Coronary artery (tissue), 2 donors: ENCODE data around the gene TUBGCP4.

Experiments used
- DNase-seq: peaks from one replicate; pipeline ENCODE4 v3.0.0-alpha.2; 2017; ENCODE audit warnings: low spot score
- H3K27ac ChIP-seq, 2 donors: fragments of 200-600 bp; sonication (generic); one replicate each; pipeline ENCODE4 v1.5.1; 2016 to 2019
- H3K4me3 ChIP-seq: fragments of 200-600 bp; sonication (generic); 2 replicates; pipeline ENCODE4 v1.5.1; 2016; ENCODE audit warnings: mild to moderate bottlenecking, moderate library complexity
- TF ChIP-seq, protein P1 (sequence below): fragments of 200-600 bp; sonication (generic); IDR thresholded peaks from one replicate; pipeline ENCODE4 v1.5.1; 2019; ENCODE audit warnings: antibody characterized with exemption

Gene TUBGCP4

DNA sequence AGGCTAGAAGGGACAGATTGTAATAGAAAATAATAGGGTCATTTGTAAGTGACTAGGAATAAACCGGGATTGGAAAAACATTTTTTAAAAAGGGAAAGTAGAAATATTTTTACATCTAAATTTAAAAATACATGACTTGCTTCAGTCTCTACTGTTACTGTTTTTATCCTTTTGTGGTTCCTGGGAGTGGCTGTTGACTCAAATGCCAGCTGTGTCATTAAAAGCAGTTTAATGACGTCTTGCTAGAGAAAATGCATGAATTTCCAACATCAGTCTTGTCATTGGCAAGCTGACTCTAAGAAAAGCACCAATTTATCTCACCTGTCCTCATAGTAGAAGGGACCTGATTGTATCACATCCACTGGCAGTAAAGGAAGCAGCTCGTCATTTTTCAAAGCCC lies 23.8 kb upstream of the TUBGCP4 start:
- Histone ChIP-seq H3K27ac (peak overlapping the region in 1 of 2 donors; percentile 11), H3K4me3 (no peak overlapping the region)
- no peak for DNase-seq
- TF ChIP-seq, protein P1, sequence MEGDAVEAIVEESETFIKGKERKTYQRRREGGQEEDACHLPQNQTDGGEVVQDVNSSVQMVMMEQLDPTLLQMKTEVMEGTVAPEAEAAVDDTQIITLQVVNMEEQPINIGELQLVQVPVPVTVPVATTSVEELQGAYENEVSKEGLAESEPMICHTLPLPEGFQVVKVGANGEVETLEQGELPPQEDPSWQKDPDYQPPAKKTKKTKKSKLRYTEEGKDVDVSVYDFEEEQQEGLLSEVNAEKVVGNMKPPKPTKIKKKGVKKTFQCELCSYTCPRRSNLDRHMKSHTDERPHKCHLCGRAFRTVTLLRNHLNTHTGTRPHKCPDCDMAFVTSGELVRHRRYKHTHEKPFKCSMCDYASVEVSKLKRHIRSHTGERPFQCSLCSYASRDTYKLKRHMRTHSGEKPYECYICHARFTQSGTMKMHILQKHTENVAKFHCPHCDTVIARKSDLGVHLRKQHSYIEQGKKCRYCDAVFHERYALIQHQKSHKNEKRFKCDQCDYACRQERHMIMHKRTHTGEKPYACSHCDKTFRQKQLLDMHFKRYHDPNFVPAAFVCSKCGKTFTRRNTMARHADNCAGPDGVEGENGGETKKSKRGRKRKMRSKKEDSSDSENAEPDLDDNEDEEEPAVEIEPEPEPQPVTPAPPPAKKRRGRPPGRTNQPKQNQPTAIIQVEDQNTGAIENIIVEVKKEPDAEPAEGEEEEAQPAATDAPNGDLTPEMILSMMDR: no peak

DNA sequence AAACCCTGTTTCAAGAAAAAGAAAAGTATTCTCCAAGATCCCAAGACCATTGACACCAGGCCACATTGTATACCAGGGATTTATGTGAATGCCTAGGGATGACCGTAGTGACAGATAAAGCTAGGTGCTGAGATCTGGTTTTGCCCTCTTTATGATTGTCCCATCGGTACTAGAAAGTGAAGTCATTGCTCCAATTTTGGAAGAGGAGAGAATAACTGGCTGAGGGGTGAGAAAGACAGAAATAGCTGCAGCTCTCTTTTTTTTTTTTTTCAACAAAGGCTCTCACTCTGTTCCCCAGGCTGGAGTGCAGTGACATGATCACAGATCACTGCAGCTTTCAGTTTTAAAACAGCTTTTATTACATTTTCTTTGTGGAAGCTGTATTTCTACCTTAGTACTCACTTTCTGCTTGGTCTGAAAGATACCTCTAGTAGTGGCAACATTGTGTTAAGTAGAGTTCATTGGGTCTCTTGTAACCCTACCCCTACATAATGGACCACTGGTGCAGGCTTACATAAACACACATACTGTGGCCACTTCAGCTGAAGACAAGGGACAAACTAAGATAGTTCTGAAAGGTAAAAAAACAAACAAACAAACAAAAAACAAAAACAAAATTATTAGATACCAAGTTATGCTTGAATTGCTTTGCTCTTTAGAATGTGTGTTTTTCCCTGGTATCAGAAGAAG lies 18.1 kb upstream of the TUBGCP4 start:
- H3K4me3 ChIP-seq: no peak overlapping the region
- DNase-seq: no peak
- H3K27ac ChIP-seq: no peak overlapping the region
- TF ChIP-seq, protein P1: no peak

DNA sequence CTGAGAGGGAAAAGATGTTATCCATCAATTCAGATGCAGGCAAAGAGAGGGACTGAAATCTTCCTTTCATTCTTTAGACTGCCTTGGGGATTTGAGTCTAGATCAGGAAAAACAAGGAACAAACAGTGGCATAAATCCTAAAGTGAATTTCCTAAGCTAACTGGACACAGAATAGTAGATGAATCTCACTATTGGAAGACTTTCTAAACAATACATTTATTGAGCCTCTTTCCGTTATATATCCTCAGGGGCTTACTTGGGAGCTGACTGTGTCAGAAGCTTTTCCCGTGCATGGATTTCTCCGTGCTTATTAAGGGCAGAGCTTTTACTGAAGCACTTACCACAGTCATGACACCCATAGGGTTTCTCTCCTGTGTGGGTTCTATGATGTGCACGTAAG lies 10.1 kb upstream of the TUBGCP4 start:
- no peak overlapping the region for H3K27ac ChIP-seq
- peak overlapping the region; percentile 12 for H3K4me3 ChIP-seq
- TF ChIP-seq, protein P1: no peak
- no peak for DNase-seq

DNA sequence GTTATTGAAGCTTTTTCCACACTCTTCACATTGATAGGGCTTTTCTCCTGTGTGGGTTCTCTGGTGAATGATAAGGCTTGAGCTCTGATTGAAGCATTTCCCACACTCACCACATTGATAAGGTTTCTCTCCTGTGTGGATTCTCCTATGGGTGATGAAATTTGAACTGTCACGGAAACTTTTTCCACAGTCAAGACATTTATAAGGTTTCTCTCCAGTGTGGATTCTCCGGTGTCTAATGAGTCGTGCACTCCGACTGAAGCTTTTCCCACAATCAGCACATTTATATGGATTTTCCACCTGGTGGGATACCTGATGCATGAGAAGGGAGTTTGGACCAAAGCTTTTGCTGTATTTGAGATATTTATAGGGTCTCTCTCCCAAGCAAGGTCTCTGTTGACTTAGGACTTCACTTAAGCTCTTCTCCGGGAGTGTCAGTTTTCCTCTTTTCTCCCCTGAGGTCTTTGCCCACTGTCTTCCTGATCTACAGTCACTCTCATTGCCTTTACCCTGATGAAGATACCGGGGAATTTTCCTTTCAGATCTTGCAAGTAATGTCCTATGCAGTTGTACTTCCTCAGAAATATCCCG lies 9.5 kb upstream of the TUBGCP4 start:
- TF ChIP-seq, protein P1: no peak
- Histone ChIP-seq H3K27ac (no peak overlapping the region), H3K4me3 (peak overlapping the region; percentile 12)
- DNase-seq: no peak

DNA sequence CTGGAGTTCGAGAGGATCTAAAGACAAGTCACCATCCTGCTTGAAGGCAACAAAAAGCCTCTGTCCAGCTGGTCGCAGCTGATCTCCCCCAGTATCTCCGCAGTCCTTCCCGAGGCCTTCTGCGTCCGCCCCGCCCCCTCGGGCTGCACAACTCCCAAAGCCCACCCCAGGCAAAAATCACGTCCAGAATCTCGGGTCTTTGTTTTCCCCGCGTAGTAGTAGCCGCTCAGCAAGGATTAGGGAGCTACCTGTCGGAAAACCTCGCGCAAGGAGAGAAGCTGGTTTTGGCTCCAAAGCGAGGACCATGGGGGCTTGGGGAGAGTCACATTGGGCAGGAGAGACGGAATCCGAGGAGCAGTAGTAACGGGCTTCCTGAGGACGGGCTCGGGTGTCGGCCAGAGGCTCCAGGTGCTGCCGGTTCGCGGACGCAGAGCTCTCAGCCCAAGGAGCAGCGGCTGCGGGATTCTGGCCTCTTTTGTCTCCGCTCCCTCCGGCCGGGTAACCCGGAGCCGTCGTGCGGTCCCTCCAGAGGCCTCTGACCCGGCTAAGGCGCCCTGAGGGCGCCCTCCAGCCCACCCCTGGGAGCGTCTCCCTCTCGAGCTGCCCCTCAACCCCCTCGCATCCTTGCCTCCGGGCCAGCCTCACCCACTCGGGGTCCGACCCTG lies 459 bp upstream of the TUBGCP4 start:
- peak; percentile 75 for DNase-seq

DNA sequence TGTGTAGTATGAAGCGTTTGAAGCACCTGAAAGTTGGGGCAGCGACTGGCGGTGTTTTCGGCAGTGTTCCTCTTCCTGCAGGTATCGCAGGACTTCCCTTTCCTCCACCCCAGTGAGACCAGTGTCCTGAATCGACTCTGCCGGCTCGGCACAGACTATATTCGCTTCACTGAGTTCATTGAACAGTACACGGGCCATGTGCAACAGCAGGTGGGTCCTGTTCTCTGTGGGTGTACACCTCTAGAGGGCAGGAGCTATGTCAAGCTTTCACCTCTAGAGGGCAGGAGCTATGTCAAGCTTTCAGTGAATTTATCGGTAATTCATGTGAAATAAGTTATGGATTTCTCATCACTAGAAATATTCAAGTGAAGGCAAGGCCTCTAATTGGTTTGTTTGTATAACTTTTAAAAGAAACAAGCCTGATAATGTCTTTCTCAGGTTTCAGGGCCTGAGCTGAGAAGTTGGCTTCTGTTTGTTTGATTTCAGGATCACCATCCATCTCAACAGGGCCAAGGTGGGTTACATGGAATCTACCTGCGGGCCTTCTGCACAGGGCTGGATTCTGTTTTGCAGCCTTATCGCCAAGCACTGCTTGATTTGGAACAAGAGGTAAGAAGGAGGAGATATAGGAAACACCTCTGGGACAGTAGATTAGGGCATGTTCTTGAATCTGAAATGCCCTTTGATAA lies 5.3 kb downstream of the TUBGCP4 start:
- DNase-seq: no peak

More for the DNA sequence above, 459 bp upstream of the TUBGCP4 start:
- Histone ChIP-seq H3K27ac (peak overlapping the region; percentile 46 to 77), H3K4me3 (peak overlapping the region; percentile 95)
- TF ChIP-seq, protein P1: no peak

More for the DNA sequence above, 5.3 kb downstream of the TUBGCP4 start:
- no peak overlapping the region for H3K27ac ChIP-seq
- TF ChIP-seq, protein P1: peak; percentile 32
- no peak overlapping the region for H3K4me3 ChIP-seq
